ENCODE data around the gene TES.

Gene TES

GRCh38 chr7:116252249-116252648 is 41.9 kb downstream of the TES start:
- DNase-seq = no peak

GRCh38 chr7:116257156-116257555 is 46.8 kb downstream of the TES start:
- DNase-seq = no peak

- no peak for DNase-seq
These were observed 48.4 kb downstream of the TES start for GRCh38 chr7:116258734-116259133.

- DNase-seq = no peak
These were observed 49.0 kb downstream of the TES start for GRCh38 chr7:116259156-116259870.

GRCh38 chr7:116259871-116260440 is 49.6 kb downstream of the TES start:
- DNase-seq = no peak

GRCh38 chr7:116261904-116262303 is 51.6 kb downstream of the TES start:
- no peak for DNase-seq

GRCh38 chr7:116265881-116266280 is 55.5 kb downstream of the TES start:
- no peak for DNase-seq

GRCh38 chr7:116269466-116269865 is 59.1 kb downstream of the TES start:
- no peak for DNase-seq

GRCh38 chr7:116271161-116271913 is 61.0 kb downstream of the TES start:
- DNase-seq = no peak

- no peak for DNase-seq
These were observed 61.9 kb downstream of the TES start for GRCh38 chr7:116271963-116272886.

- DNase-seq = no peak
These were observed 63.1 kb downstream of the TES start for GRCh38 chr7:116273283-116273917.

- no peak for DNase-seq
These were observed 63.6 kb downstream of the TES start for GRCh38 chr7:116273918-116274301.

- DNase-seq = no peak
These were observed 66.7 kb downstream of the TES start for GRCh38 chr7:116277070-116277469.

GRCh38 chr7:116279217-116279616 is 68.9 kb downstream of the TES start:
- DNase-seq = no peak

GRCh38 chr7:116280803-116281202 is 70.5 kb downstream of the TES start:
- DNase-seq = no peak

GRCh38 chr7:116283595-116284204 is 73.4 kb downstream of the TES start:
- DNase-seq = no peak

GRCh38 chr7:116284390-116284789 is 74.1 kb downstream of the TES start:
- no peak for DNase-seq

- DNase-seq = no peak
These were observed 74.9 kb downstream of the TES start for GRCh38 chr7:116285252-116285651.

GRCh38 chr7:116290740-116291139 is 80.4 kb downstream of the TES start:
- no peak for DNase-seq

GRCh38 chr7:116291937-116292336 is 81.6 kb downstream of the TES start:
- DNase-seq = no peak

- DNase-seq = no peak
These were observed 82.0 kb downstream of the TES start for GRCh38 chr7:116292381-116292780.

- DNase-seq = no peak
These were observed 82.8 kb downstream of the TES start for GRCh38 chr7:116293139-116293538.
